GM23338 (cell line): ENCODE results near the gene CAST.

ENCODE experiments used
- CREB1 ChIP-seq: fragments of 250-450 bp; sonication (Bioruptor Pico); IDR thresholded peaks from 2 replicates; pipeline ENCODE4 v1.5.0; 2020; ENCODE audit warnings: low read depth, mild to moderate bottlenecking, moderate library complexity
- CTCF ChIP-seq, 2 experiments: fragments of 200-600 bp in 1 of 2; sonication (generic) in 1 of 2; conservative IDR thresholded peaks; 2 replicates each; pipeline versions ENCODE4 v1.5.1 to v1.6.1; 2016 to 2017; ENCODE audit warnings: antibody characterized with exemption in 2 of 2, low read depth in 2 of 2, mild to moderate bottlenecking in 2 of 2, moderate library complexity in 1 of 2
- ETS1 ChIP-seq: IDR thresholded peaks from 2 replicates; pipeline ENCODE4 v1.6.1; 2016; ENCODE audit warnings: antibody characterized with exemption
- EZH2 ChIP-seq: fragments of 200-600 bp; sonication (generic); IDR thresholded peaks from one replicate; pipeline ENCODE4 v1.8.0; 2017; ENCODE audit warnings: antibody characterized with exemption, mild to moderate bottlenecking, low read depth; ENCODE audit not compliant: unreplicated experiment
- EZH2phosphoT487 ChIP-seq: fragments of 200-600 bp; sonication (generic); IDR thresholded peaks from one replicate; pipeline ENCODE4 v1.8.1; 2018; ENCODE audit warnings: antibody characterized with exemption; ENCODE audit not compliant: unreplicated experiment
- JUNB ChIP-seq: IDR thresholded peaks from one replicate; pipeline ENCODE4 v1.6.1; 2016; ENCODE audit warnings: antibody characterized with exemption; ENCODE audit not compliant: unreplicated experiment
- NANOG ChIP-seq: IDR thresholded peaks from 2 replicates; pipeline ENCODE4 v1.6.1; 2016; ENCODE audit warnings: antibody characterized with exemption, borderline replicate concordance
- POLR2AphosphoS5 ChIP-seq: IDR thresholded peaks from 2 replicates; pipeline ENCODE4 v1.6.1; 2016; ENCODE audit warnings: antibody characterized with exemption, low read depth
- REST ChIP-seq: IDR thresholded peaks from one replicate; pipeline ENCODE4 v1.6.1; 2018; ENCODE audit warnings: antibody characterized with exemption; ENCODE audit not compliant: unreplicated experiment
- STAT1 ChIP-seq: IDR thresholded peaks from one replicate; pipeline ENCODE4 v1.6.1; 2016; ENCODE audit warnings: antibody characterized with exemption; ENCODE audit not compliant: unreplicated experiment
- ZNF114 ChIP-seq: fragments of 250-450 bp; sonication (Bioruptor Pico); IDR thresholded peaks from 2 replicates; pipeline ENCODE4 v1.5.0; 2020; ENCODE audit warnings: mild to moderate bottlenecking, moderate library complexity
- ZNF331 ChIP-seq: fragments of 250-450 bp; sonication (Bioruptor Pico); IDR thresholded peaks from 2 replicates; pipeline ENCODE4 v1.5.0; 2020; ENCODE audit warnings: low read depth, mild to moderate bottlenecking, moderate library complexity
- ZNF462 ChIP-seq: fragments of 250-450 bp; sonication (Bioruptor Pico); IDR thresholded peaks from 2 replicates; pipeline ENCODE4 v1.5.0; 2020; ENCODE audit warnings: mild to moderate bottlenecking, moderate library complexity

GRCh38 chr5:96809921-96810320, 147.7 kb downstream of the CAST start:
- TF ChIP-seq POLR2AphosphoS5 (no peak), EZH2phosphoT487 (no peak), CREB1 (CRISPR knock-in tag) (no peak), REST (no peak), EZH2 (no peak), CTCF (conservative IDR thresholded peaks at IDR 0.05; ENCODE audit: low read depth in 2 of 2) (no peak), ZNF331 (CRISPR knock-in tag) (no peak), JUNB (no peak), ZNF462 (CRISPR knock-in tag) (no peak), STAT1 (no peak), ETS1 (no peak), ZNF114 (no peak), NANOG (no peak)
